C4-2B (cell line): ENCODE measurements around the gene NFASC.

Experiments
- H3K27ac ChIP-seq: fragments of 450-650 bp; 2 replicates; pipeline ENCODE4 v1.5.1; 2017
- CTCF ChIP-seq: fragments of 450-650 bp; conservative IDR thresholded peaks from 2 replicates; pipeline ENCODE4 v1.5.1; 2017; ENCODE audit warnings: mild to moderate bottlenecking
- ZFX ChIP-seq: fragments of 450-650 bp; IDR thresholded peaks from 2 replicates; pipeline ENCODE4 v1.6.1; 2017

NFASC gene

GRCh38 chr1:204931768-204932572 is 61.3 kb downstream of the NFASC start:
- H3K27ac ChIP-seq, result no peak overlapping the region
- no peak for TF ChIP-seq ZFX
- no peak for TF ChIP-seq CTCF

- H3K27ac ChIP-seq, result no peak overlapping the region
- TF ChIP-seq CTCF, result no peak
- TF ChIP-seq ZFX, result no peak
These were observed 61.9 kb downstream of the NFASC start for GRCh38 chr1:204932573-204932909.

GRCh38 chr1:204935155-204935554 is 64.5 kb downstream of the NFASC start:
- no peak for TF ChIP-seq ZFX
- TF ChIP-seq CTCF, result no peak
- H3K27ac ChIP-seq, result no peak overlapping the region

GRCh38 chr1:204936765-204937164 is 66.1 kb downstream of the NFASC start:
- TF ChIP-seq ZFX, result no peak
- no peak for TF ChIP-seq CTCF
- H3K27ac ChIP-seq, result no peak overlapping the region

GRCh38 chr1:204937901-204938300 is 67.2 kb downstream of the NFASC start:
- no peak for TF ChIP-seq CTCF
- TF ChIP-seq ZFX, result no peak
- H3K27ac ChIP-seq, result no peak overlapping the region

GRCh38 chr1:204940591-204940990 is 69.9 kb downstream of the NFASC start:
- no peak for TF ChIP-seq ZFX
- no peak for TF ChIP-seq CTCF
- H3K27ac ChIP-seq, result no peak overlapping the region

GRCh38 chr1:204941421-204942338 is 71.0 kb downstream of the NFASC start:
- TF ChIP-seq CTCF (peak; percentile 99), ZFX (no peak)
- H3K27ac ChIP-seq, result no peak overlapping the region
